HG03280 (cell line): ENCODE data around the gene CRTAP.
A peak's percentile ranks its signal among the peaks of the same experiment; 100 is the strongest.
"Not testable (repeated sequence)": the region's sequence is repeated elsewhere in the genome, so short reads cannot be mapped to it uniquely, and the experiment has no call there.

Experiments
- ATAC-seq: cut with Tn5 transposase; IDR thresholded peaks from one replicate; pipeline ENCODE4 v1.9.1; 2021; ENCODE audit warnings: mild to moderate bottlenecking, moderate library complexity; ENCODE audit not compliant: unreplicated experiment

CRTAP gene

DNA sequence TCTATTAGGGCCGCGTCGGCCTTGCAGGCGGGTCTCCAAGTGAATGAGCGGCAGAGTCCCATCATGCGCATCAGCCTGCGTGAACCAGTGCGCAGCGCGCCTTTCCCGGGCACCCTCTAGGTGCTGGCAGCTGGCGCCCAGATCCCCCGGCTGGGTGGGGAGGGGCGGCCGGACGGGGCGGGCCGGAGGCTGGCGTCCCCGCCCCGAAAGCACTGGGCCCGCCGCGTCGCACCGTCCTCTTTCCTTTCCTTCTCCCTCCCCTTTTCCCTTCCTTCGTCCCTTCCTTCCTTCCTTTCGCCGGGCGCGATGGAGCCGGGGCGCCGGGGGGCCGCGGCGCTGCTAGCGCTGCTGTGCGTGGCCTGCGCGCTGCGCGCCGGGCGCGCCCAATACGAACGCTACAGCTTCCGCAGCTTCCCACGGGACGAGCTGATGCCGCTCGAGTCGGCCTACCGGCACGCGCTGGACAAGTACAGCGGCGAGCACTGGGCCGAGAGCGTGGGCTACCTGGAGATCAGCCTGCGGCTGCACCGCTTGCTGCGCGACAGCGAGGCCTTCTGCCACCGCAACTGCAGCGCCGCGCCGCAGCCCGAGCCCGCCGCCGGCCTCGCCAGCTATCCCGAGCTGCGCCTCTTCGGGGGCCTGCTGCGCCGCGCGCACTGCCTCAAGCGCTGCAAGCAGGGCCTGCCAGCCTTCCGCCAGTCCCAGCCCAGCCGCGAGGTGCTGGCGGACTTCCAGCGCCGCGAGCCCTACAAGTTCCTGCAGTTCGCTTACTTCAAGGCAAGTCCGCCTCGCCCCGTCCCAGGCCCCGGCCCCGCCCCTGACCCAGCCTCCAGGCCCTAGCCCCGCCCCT, at the start of gene CRTAP:
TSS of gene CRTAP (plus strand) at position 243 of the 850 bp plus-strand sequence. CDS start at position 307, 64 bp downstream.
- ATAC-seq: peak; percentile 85

GRCh38 chr3:33064929-33065328, 48.9 kb upstream of the CRTAP start:
- no peak for ATAC-seq

GRCh38 chr3:33067484-33067883, 46.3 kb upstream of the CRTAP start:
- no peak for ATAC-seq

GRCh38 chr3:33069862-33070261, 44.0 kb upstream of the CRTAP start:
- not testable (repeated sequence) for ATAC-seq

DNA sequence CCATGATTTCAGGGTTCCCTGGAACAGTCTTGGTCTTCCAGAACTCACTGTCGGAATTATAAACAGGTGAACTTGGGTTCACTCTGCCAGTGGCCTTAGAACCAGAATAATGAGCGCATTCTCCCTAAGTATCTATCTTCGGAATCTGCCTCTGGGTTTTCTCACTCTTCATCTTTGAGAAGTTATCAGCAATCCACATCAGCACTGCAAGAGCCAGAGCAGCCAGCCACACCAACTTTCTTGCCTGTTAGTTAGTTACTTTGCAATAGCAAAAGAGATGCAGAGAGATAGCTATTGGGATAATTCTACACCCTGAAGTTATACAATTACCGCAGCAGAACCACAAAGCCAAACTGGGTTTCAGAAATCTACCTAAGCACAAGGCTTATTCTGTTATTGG, 42.6 kb upstream of the CRTAP start:
- no peak for ATAC-seq

GRCh38 chr3:33071946-33072345, 41.9 kb upstream of the CRTAP start:
- no peak for ATAC-seq

DNA sequence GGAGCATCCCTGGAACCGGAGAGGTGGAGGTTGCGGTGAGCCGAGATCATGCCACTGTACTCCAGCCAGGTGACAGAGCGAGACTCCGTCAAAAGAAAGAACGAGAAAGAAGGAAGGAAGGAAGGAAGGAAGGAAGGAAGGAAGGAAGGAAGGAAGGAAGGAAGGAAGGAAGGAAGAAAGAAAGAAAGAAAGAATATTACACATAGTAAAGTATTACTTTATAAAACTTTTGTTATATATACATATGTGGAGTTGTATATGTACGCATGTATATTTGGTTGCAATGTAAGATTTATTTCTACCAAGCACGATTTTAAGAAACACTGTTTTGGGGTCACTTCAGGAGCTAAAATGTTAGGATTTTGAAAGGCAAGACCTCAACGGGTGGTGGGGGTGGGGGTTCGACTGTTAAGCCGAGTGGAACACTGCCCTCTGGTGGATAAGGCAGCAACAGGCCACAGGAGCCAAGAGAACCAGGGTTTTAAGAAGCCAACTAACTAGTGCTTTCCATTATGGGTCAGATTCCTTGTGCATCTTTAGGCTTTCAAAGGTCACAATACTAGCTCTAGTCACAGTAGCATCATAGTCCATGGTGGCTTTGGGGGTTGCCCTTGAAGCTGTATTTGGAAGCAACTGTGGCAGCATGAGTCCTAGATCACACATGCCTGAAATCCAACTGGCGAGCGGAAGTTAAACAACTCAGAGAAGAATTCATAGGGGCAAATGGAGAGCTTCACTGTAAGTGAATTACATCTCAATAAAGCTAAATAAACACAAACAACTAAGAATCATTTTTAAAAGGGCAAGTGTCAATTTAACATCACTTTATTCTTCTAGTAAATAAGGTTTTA, 39.4 kb upstream of the CRTAP start:
- no peak for ATAC-seq

DNA sequence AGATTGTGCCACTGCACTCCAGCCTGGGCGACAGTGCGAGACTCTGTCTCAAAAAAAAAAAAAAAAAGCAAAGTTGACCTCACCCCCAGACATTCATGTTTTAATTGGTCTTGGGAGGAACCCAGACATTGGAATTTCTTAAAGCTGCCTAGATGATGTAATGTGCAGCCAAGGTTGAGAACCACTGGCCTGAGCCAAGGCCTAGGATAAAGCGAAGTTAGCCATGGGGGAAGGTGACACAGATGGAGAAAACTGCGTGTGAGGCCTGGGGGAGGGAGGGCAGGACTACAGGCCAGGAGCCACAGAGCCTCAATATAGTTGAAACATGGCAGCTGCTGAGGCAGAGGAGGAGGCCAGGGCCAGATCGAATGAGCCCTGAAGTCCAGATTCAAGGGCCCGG, 37.8 kb upstream of the CRTAP start:
- no peak for ATAC-seq

- ATAC-seq: no peak
These were observed 36.9 kb upstream of the CRTAP start for GRCh38 chr3:33076952-33077351.

DNA sequence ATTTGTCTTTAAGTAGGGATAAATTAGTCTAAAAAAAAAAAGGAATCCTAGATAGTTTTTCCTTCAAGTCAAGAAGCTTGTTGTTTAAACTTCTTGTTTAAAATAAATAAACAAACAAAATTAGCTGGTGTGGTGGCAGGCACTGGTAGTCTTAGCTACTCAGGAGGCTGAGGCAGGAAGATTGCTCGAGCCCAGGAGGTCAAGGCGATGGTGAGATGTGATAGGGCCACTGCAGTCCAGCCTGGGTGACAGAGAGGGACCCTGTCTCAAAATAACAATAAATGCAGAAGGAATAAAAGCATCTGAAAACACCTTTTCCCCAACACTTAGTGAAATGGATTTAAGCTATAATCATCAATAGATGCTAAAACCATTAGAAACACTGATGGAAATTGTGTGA, 35.8 kb upstream of the CRTAP start:
- no peak for ATAC-seq

DNA sequence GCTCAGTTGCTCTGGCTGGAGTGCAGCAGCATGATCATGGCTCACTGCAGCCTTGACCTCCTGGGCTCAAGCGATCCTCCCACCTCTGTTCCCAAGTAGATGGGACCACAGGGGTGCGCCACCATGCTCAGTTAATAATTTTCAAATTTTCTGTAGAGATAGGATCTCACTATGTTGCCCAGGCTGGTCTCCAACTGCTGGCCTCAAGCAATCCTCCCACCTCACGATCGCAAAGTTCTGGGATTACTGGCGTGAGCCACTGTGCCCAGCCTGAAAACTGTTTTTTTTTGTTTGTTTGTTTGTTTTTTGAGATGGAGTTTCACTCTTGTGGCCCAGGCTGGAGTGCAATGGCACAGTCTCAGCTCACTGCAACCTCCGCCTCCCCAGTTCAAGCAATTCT, 34.0 kb upstream of the CRTAP start:
- ATAC-seq: not testable (repeated sequence)

- ATAC-seq: no peak
These were observed 32.0 kb upstream of the CRTAP start for GRCh38 chr3:33081812-33082211.

DNA sequence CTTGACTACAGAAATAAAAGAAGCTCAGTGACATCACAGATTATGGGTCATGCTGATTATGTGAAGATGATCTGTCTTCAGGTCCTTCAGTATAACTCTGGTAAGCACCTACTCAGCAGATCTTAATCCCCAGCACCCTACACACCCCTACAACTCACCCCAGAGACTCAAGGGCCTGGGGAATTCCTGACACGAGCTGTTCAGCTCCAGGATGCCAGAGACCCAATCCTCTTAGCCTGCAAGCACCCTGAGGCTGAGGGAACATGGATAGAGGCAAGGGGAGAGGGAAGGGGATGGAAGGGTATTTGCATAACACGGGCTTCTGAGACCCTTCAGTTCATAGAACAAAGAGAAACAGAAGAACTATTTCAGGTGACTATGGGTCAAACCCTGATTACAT, 29.9 kb upstream of the CRTAP start:
- ATAC-seq: no peak

GRCh38 chr3:33088691-33089090, 25.1 kb upstream of the CRTAP start:
- no peak for ATAC-seq

GRCh38 chr3:33089515-33089914, 24.3 kb upstream of the CRTAP start:
- ATAC-seq: peak; percentile 83

- no peak for ATAC-seq
These were observed 22.1 kb upstream of the CRTAP start for GRCh38 chr3:33091746-33092145.

GRCh38 chr3:33092496-33093254, 21.1 kb upstream of the CRTAP start:
- no peak for ATAC-seq

GRCh38 chr3:33093847-33094246, 20.0 kb upstream of the CRTAP start:
- no peak for ATAC-seq

DNA sequence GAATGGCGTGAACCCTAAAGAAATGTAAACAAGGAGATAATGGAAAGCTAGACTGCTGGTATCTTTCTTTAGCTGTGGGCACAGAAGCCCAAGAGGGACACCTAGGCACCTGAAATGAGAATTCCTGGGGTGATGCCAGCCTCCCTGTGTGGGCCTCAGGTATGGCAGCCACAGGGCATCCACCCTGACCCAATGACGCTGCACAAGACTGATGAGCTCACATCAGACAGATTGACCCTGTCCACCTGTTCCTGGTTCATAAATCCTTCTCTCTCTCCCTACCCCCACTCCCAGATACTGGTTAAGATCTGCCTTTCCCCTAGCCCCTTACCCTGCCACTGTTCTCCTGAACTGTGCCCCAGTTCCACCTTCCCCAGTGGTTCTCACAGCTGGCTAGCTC, 18.4 kb upstream of the CRTAP start:
- ATAC-seq: no peak

DNA sequence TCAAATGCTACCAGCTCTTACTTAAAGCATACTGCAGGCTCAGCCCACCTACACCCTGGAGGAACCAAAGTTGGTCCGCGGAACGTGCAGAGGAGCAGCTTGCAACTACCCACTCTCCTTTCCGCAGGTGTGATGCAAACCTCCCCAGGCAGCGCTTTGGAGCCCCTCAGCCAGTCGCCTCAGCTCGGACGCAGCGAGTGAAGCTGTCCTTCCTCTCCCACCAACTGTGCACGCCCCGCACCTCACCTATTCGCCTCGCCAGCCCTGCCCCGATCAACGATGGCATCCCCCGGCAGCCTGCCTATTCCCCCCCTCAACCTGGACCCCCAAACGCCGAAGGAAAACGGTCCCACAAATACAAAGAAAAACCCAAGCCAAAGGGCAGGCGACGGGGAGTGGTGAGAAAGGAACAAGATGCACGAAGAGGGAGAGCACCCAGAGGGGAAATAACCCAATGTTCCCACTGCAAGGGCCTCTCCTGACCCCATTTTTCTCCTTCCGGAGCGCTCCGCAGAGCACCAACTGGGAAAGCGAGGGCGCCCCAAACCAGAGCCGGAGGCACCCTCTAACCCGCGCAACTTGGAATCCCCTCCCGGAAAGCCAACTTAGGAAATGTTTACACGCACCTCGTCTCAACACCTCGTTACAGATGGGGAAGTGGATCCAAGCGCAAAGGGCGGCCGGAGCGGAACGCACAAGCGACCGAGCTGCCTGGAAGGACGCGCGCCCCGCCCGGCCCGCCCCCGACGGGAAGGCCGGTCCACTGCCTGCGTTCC, 17.5 kb upstream of the CRTAP start:
- ATAC-seq: peak; percentile 51
